Activated CD8-positive, alpha-beta memory T cell treated with anti-CD3 and anti-CD28 coated beads for 36 hours (primary cell): ENCODE measurements around the gene DOCK11. TPM values are rescaled to one million over a fixed set of nuclear protein-coding genes. Genes with fewer than 3 reads are reported as not detected.

Experiments used
- CTCF ChIA-PET: fragments of 350-600 bp; sonication (Branson Sonifier 250); formaldehyde crosslinking; loops from one replicate; lab custom pipeline; 2021; ENCODE audit warnings: antibody characterized with exemption; lab: Charles Lee
- POLR2A ChIA-PET: fragments of 350-600 bp; sonication (Branson Sonifier 250); formaldehyde crosslinking; loops from one replicate; lab custom pipeline; 2021; ENCODE audit warnings: antibody characterized with exemption; lab: Charles Lee
- total RNA-seq, 2 experiments: library from RNA; stranded (reverse); gene quantifications; one replicate each; pipeline ENCODE4 v1.2.3, GENCODE V29; 2021

The DOCK11 gene
- total RNA-seq, 2 experiments from 2014 or later, result 46.5 to 48.4 TPM

GRCh38 chrX:118497180-118497818 lies 1.7 kb downstream of the DOCK11 start:
- CTCF ChIA-PET, result interaction anchor here (0.9 kb wide), 1 partner anchor 105 kb away, joined by 3 read pairs; no protein-coding TSS in a partner anchor
- POLR2A ChIA-PET, result interaction anchor here (1.0 to 5.1 kb wide), 2 partner anchors 9 to 32 kb away, joined by 3 to 58 read pairs; no protein-coding TSS in a partner anchor

- POLR2A ChIA-PET, result interaction anchor here (5.1 kb wide), 1 partner anchor 31 kb away, joined by 58 read pairs; no protein-coding TSS in a partner anchor
Observed at GRCh38 chrX:118498351-118498750, 2.7 kb downstream of the DOCK11 start.

DNA sequence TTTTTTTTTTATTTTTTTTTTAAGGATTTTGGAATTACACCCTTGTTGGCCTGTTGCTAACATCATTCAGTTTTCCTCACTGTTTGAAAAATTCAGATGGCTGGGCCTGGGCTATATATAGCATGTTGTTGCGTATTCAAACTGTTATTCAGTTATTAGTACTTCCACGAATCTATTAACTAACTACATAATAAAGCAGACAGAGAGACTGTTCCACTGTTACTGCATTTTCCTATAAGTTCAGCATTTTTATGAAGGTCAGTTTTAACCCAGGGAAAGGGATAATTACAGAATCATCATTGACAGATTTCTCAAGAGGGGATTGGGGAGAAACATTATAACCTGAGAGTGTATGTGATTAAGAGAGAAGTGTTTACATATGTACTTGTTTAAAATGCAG lies 3.1 kb downstream of the DOCK11 start:
- CTCF ChIA-PET, result no interaction called here

More at GRCh38 chrX:118498351-118498750, 2.7 kb downstream of the DOCK11 start:
- CTCF ChIA-PET, result no interaction called here

DNA sequence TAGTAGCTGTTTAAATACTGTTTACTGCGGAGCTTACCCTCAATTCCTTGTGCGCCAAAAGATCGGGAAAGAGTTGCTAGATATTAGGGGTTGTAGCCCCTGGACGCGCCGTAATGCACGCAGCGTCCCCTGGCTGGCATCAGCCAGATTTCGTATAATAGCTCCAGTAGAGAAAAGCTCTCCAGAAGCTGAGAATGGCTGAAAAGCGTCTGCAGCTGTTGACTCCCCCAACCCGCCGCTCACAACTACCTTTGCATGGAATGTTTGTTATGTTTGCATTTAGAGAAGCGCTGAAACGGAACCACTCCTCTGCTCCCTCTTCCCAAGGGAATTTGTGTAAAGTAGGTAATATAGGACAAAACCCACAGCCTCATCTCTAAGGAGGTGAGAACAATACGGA lies 3.7 kb downstream of the DOCK11 start:
- POLR2A ChIA-PET, result interaction anchor here (5.1 kb wide), 1 partner anchor 30 kb away, joined by 58 read pairs; no protein-coding TSS in a partner anchor

More for the DNA sequence above, 3.1 kb downstream of the DOCK11 start:
- POLR2A ChIA-PET, result interaction anchor here (5.1 kb wide), 1 partner anchor 31 kb away, joined by 58 read pairs; no protein-coding TSS in a partner anchor

DNA sequence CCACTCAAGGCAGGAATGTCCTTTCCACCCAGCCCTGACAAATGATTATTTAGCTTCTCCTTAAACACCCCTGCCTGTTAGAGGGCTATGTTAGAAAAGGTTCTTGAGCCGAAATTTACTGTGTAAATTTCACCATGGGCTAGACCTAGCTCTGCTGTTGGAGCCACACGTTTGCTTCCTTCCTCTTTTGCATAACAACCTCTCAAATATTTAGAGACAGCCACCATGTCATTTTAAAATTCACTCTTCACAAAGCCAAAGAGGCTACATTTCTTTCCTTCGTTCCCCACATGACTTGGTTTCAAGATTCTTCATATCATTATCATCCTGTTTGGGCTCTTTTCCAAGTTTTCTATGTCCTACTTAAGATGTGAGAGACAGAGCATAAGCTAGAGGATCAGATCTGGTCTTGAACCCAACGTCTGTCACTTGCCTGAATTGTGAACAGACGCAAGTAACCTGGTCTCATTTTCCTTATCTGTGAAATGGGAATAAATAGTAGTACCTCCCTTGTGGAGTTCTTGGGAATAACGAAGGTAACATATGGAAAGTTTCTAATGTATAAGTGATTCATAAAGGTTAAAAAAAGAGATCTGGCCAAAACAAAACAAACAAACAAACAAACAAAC lies 6.7 kb downstream of the DOCK11 start:
- ChIA-PET POLR2A (interaction anchor here (1.1 kb wide), 1 partner anchor 26 kb away, joined by 3 read pairs; no protein-coding TSS in a partner anchor), CTCF (no interaction called here)

More for the DNA sequence above, 3.7 kb downstream of the DOCK11 start:
- CTCF ChIA-PET, result no interaction called here

- POLR2A ChIA-PET, result interaction anchor here (0.6 kb wide), 1 partner anchor 34 kb away, joined by 5 read pairs; no protein-coding TSS in a partner anchor
- CTCF ChIA-PET, result no interaction called here
Observed at GRCh38 chrX:118503260-118504041, 7.8 kb downstream of the DOCK11 start.

GRCh38 chrX:118504581-118504980 lies 9.0 kb downstream of the DOCK11 start:
- CTCF ChIA-PET, result interaction anchor here (0.5 kb wide), 1 partner anchor 10 kb away, joined by 5 read pairs; no protein-coding TSS in a partner anchor
- POLR2A ChIA-PET, result no interaction called here

- ChIA-PET POLR2A (no interaction called here), CTCF (no interaction called here)
Observed at GRCh38 chrX:118506805-118507480, 11.3 kb downstream of the DOCK11 start.

DNA sequence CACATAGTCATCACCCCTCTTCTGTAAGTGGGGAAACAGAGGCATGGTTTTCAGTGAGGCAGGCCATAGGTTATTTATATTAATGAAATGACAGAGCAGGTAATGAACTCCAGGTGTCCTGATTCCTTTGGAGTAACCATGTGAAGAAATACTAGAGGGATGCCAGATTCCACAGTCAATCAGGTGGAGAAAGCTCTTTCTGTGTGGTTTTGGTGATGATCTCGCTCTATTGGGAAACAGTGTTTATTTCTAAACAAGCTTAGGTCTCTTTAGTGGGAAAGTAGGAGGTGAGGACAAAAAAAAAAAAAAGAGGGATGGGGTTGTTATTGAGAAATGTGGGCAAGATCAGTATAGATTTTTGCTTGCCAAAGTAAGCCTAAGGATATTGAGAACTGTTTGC lies 12.2 kb downstream of the DOCK11 start:
- CTCF ChIA-PET, result no interaction called here
- POLR2A ChIA-PET, result no interaction called here

DNA sequence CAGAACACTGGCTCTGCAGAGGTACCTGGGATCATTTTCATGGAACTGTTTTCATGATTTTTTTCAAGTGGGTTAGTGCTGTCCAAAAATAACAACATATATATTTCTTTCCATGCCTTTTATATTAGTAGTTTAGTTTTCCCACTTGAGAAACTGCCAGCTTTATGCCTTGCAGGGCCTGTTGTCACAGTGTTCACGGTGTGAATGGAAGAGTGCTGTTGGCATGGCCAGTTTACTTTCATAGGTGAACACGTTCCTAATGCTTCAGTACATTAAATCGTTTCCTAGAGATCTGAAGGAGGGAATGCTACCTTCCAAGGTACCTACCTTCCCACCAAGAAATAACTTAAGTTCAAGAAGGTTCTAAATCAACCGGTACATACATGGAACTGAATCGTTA lies 12.6 kb downstream of the DOCK11 start:
- ChIA-PET POLR2A (no interaction called here), CTCF (no interaction called here)

GRCh38 chrX:118508635-118509034 lies 13.0 kb downstream of the DOCK11 start:
- ChIA-PET POLR2A (no interaction called here), CTCF (no interaction called here)

DNA sequence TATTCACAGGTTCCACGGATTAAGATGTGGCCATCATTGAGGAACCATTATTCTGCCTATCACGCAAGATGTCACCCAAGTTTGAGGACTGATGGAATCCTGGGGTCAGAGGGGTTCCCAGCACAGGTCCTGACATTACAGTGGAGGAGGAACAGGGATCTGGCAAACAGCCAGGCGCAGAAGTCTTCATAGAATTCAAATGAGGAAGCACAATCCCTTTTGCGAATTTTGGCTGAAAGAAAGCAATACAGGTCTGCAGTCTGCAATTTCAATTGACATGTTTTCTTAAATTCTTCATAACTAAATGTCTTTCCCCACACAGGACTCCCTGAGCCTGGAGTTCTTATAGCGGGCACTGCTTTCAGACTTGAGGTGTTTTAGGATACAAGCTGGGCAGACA lies 14.5 kb downstream of the DOCK11 start:
- CTCF ChIA-PET, result no interaction called here
- POLR2A ChIA-PET, result no interaction called here

DNA sequence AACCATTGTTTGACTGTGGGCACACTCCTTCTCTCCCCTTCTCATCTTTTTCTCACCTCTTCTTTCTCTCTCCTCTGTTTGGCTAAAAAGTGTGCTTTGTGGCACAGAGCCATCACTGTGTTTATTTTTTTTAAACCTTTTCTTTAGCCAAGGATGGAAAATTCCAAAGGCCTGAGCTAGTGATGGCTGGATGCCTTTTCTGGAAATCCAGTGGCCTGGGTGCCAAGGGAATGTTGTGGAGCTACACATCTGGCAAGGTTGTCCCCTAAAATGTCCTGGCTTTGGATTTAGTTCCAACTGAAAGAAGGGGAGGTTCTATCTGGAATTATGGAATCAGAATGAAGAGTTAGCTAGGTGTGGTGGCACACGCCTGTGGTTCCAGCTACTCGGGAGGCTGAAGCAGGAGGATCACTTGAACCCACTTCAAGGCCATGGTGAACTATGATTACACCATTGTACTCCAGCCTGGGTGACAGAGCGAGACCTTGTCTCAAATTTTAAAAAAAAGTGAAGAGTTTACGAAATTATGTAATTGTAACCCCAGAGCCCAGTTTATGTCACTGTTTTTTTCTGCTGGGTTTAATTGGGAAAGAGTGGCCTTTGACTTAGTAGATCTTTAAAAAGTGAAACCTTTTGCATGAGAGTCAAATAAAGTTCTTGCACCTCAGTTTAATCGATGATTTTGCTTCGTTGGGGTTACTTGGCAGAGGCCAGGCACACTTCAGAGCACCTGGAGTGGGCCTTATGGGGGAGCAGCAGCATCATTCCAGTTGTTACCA lies 17.7 kb downstream of the DOCK11 start:
- ChIA-PET POLR2A (no interaction called here), CTCF (no interaction called here)

DNA sequence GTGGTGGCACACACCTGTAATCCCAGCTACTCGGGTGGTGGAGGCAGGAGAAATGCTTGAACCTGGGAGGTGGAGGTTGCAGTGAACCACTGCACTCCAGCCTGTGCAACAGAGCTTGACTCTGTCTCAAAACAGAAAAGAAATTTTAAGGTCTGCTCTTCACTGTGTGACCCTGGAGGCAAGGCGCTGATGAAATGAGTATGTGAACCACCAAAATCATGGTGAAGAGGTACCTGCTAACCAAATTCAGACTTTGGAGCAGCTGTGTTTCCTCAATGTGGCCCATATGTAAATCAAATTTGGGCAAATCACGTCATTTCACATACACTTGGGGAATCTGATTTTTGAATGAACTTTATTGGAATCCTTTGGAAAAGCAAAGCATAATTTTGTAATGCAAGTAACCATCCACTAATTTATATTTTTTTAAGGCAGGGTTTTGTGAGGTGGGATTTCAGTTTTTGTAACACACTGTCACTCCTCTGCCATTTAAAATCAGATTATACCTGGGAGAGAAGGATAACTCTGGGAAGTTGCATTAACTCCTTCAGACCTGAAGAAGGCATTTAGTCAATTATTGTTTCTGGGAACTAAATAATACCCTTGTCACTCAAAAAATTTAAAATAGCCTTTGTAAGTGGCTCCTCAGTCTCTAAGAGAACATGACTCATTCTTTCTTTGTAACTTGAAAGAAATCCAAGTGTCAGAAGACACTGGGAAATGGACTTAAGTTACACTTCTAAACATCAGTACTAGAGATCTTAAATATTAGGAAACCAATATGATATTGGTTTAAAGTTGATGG lies 24.0 kb downstream of the DOCK11 start:
- ChIA-PET POLR2A (interaction anchor here (1.4 kb wide), 1 partner anchor 9 kb away, joined by 4 read pairs; no protein-coding TSS in a partner anchor), CTCF (interaction anchor here (1.3 kb wide), 1 partner anchor 25 kb away, joined by 4 read pairs; no protein-coding TSS in a partner anchor)

DNA sequence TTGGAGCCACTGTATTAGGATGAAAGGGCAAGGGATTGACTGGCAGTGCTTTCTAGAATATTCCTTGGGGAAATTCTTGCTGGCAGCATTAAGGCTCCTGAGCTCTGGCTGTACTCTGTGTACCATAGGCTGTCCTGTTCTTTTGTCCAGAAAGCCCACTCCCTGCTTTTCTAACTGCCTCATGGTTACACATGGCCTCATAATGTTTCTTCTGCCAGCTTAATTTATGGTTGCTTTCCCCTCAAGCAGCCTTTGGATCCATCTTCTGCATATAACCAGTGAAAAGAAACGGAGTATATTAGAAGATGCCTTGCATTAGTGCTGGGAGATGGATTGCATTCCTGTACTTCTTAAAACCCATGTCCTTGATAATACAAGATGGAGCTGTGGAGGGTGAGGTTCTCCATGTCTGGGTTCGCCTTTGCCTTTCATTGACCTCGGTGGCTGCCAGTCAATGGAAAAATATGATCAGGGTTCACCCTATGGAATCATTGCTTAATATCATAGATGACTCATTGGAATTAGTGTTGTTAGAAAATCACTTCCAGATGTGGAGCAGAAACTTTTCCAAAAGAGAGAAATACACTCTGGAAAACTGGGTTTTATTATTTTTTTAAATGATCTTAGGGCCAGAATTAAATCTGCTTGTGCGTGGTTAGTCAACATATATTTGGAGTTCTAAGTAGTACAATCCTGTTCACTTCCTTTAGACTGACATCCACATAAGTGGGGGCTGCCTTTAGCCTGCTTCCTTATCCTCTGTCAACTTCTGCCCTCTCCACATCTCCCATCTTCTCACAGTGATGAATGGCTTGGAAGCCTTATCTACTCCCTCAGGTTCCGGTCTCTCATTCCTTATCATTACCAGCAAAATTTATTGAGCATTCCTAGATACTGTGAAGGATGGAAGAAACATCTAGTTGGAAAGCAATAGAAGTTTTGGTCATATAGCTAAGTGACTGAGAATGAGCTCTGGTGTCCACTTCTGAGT lies 24.9 kb downstream of the DOCK11 start:
- ChIA-PET POLR2A (interaction anchor here (1.4 kb wide), 1 partner anchor 8 kb away, joined by 4 read pairs; no protein-coding TSS in a partner anchor), CTCF (interaction anchor here (1.3 kb wide), 1 partner anchor 26 kb away, joined by 4 read pairs; no protein-coding TSS in a partner anchor)

DNA sequence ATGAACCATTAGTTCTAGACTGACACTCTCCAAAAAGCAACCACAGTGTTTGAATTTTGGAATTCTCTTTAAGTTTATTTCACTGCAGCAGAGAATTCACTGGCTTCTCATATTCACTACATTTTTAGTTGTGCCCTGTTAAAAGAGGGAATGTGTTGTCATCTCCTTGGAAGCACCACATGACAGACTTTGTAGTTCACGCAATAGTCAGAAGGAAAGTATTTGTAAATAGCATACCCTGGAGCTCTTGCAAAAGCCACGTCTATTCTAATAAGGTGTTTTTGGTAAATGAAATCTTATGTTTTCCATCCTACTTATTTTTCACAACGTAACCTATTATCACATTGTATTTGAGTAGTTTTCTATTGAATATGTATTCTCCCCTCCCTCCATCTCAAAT lies 25.8 kb downstream of the DOCK11 start:
- POLR2A ChIA-PET, result no interaction called here
- CTCF ChIA-PET, result no interaction called here
